HG02973 (cell line): ENCODE data around the gene ADPRH.
"Not testable (repeated sequence)": the region's sequence is repeated elsewhere in the genome, so short reads cannot be mapped to it uniquely, and the experiment has no call there.

Source experiments
- ATAC-seq: cut with Tn5 transposase; IDR thresholded peaks from one replicate; pipeline ENCODE4 v1.9.1; 2021; ENCODE audit warnings: moderate library complexity; ENCODE audit not compliant: unreplicated experiment

ADPRH gene

DNA sequence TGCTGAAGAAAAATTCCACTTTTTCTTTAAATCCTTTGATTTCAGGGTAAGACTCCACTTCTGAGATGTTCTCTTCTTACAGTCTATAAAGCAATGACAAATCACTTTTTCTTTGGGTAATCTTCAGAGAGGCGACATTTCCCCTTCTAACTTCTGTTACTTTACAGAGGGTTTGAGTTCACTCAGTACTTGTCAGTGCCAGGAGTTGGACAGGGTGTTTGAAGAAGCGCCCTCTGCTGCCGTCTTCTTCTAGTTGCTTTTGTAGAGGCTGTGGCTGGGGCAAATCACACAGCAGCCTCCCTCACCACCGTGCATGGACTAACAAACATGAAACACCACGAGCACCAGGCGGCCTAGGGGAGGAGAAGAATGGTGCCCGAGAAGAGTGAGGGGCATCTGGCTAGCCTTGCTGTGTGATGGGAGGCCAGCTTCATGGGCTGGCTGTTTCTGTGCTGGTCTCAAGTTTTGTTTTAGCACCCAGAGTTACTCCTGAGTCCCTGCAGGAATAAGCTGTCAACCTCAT lies 19.8 kb upstream of the ADPRH start, which contains the start of gene CD80:
TSS of gene CD80 (minus strand) at position 174 of the 523 bp plus-strand sequence. CDS start 1,886 bp downstream, outside the sequence.
- peak; percentile 49 for ATAC-seq

DNA sequence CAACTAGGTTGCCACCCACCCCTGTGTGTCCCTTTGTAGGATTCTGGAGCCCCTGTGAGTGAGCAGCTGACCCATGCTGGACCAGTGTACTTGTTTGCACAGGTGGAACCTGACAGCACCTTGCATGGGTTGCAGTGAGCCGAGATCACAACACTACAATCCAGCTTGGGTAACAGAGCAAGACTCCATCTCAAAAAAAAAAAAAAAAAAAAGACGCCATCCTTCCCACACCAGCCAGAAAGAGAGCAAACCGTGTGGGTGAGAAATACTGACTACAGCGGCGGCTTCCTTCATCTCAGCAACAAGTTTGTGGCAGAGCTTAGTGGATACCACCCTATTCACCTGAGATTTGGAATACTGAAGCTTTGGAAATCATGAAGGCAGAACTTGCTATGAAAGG lies 19.1 kb upstream of the ADPRH start:
- ATAC-seq: no peak

DNA sequence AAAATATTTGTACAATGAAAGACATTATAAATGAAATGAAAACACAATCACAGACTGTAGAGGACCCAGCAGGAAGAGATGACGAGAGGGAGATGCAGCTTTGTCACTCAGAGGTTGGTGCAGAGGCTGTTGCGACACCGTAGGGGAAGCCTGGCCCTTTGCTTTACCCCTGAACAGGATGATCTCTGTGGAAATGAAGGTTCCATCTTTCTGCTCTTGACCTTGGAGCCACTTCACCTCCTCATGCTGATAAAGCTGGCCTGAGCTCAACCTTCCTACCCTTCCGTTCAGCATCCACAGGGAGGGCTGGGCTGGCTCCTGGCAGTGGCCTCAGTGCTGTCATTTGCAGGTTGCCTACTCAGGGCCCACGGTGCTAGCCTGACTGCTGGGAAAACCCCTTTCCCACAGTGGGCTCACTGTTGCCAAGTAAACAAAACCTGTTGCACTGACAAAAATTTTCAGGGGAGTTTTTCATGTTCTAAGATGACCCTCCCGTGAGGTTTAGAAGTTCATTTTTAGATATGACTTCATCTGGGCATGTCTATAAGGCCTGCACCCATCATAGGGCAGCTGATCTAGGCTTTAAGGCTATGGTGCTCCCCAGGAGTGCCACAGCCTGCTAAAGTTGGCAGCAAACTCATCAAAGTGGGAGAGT lies 16.9 kb upstream of the ADPRH start:
- ATAC-seq: peak; percentile 75

DNA sequence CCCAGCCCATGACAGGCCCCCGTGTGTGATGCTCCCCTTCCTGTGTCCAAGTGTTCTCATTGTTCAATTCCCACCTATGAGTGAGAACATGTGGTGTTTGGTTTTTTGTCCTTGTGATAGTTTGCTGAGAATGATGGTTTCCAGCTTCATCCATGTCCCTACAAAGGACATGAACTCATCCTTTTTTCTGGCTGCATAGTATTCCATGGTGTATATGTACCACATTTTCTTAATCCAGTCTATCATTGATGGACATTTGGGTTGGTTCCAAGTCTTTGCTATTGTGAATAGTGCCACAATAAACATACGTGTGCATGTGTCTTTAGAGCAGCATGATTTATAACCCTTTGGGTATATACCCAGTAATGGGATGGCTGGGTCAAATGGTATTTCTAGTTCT lies 16.0 kb upstream of the ADPRH start:
- not testable (repeated sequence) for ATAC-seq

DNA sequence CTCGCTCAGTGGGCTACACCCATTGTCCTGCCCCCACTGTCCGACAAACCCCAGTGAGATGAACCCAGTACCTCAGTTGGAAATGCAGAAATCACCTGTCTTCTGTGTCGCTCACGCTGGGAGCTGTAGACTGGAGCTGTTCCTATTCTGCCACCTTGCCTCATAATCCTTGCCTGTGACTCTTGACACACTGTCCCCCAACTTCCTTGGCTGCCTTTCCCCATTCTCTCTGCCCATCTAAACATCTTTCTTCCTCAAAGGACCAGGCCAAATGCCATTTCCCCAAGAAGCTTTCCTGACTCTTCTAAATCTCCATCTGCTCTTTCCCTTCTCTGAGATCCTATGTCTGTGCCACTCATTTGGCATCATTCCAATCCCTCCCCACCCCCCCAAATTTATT lies 10.1 kb upstream of the ADPRH start:
- ATAC-seq: no peak

DNA sequence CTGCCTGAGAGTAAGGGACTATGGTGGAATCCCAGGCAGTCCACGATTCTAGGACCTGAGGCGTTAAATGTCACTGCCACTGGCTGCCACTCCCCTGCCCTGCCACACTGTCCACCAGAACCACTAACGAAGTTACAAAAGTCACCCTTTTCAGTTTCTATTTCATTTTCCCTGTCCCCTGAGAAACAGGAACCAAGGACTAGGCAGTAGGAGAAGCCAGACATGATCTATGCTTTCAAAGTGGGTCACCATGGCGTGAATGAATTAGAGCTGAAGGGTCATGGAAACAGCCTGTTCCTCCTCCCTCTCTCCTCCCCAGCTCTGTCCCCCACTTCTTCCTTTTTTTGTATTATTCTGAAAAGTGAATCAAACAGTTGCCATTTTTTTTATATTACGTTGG lies 9.1 kb upstream of the ADPRH start:
- ATAC-seq: peak; percentile 56

DNA sequence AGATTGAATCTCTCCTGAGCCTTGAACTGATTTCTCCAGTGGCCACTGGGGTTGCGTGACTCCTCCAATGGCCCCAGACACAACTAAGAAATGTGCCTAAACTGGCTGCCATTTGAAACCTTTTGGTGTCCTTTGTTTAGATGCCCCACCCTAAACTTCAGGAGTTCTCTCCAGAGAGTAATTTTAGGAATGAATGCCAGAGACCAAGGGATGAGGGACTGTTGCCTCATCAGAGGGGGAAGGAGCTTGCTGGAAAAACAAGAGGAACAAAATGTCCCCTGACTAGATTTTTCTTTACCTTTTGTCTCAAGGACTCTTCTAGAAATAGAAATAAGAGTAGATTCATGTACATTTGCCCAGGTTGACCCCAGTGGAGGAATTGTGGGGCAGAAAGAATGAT lies 8.1 kb upstream of the ADPRH start:
- ATAC-seq: no peak

DNA sequence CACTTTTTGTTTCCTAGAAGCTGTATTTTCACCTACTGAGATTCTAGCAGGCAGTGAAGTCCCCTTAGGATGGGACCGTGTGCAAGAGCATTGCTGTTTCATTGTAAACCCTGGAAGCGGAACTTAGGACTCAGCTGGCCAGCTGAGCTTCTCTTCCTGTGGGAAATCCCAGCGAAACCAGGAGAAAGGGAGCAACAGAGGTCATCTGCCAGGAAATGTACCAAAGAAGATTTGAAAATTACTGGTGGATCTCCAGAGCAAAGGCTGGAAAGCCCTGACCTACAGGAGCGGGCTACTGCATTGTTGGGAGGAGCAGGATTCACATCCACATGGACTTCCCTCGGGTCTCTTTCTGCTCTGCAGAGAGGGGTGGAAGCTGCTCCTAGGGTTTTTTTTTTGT lies 7.6 kb upstream of the ADPRH start:
- no peak for ATAC-seq

DNA sequence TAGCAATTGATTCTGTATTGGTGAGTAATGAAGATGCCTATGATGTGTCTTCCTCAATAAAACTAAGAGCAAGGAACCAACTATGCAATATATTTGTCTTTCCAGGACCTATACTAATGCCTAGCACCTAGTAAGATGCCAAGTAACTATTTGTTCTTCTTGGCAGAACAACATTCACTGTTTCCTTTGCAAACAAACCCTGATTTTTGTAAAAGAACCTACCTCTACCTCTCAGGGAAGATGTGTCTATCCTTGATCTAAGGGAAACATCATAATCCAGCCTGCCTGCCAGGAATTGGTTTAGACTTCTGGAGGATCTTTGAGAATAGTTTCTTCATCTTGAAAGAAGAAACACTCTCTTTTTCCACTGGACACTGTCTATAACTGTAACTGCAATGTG lies 3.8 kb upstream of the ADPRH start:
- ATAC-seq: no peak

DNA sequence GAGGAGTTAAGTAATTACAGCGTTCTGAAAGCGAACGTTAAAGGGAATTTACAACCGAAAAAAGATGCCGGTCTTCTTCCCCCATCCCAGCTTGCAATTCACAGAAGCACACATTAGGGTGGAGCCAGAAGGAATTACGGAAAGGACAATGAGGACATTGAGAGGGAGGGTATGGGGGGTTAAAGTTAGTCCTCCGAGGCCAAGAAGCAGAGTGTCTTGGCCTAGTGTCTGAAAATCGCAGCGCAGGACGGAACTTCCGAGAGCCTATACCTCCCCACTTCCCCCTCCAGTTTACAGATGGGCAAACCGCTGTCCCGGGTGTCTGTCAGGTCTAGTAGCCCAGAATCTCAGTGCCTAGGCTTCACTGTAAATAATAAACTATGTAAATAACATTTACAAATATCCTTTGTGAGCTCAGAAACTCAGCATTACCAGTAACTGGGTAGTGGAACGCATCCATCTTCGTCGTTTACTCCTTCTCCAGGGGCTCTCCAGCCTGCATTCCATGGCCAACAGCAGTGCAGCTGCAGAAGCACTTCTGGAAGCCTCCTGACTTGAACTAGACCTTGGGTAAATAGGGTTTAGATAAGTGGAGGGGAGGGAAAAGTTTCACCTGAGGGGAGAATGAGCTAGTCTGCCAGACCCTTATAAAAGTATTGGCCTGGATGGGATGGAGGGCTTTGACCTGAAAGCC lies 922 bp downstream of the ADPRH start:
- peak; percentile 78 for ATAC-seq

DNA sequence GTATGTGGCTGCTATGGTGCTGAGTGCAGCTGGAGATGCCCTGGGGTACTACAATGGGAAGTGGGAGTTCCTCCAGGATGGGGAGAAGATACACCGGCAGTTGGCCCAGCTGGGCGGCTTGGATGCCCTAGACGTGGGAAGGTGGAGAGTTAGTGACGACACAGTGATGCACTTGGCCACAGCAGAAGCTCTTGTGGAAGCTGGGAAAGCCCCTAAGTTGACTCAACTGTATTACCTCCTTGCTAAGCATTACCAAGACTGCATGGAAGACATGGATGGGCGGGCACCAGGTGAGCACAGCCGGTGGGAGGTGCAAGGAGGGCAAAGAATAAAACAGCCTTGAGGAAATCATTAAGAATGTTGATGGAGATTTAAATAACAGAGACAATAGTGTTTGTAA lies 2.9 kb downstream of the ADPRH start:
- peak; percentile 28 for ATAC-seq

DNA sequence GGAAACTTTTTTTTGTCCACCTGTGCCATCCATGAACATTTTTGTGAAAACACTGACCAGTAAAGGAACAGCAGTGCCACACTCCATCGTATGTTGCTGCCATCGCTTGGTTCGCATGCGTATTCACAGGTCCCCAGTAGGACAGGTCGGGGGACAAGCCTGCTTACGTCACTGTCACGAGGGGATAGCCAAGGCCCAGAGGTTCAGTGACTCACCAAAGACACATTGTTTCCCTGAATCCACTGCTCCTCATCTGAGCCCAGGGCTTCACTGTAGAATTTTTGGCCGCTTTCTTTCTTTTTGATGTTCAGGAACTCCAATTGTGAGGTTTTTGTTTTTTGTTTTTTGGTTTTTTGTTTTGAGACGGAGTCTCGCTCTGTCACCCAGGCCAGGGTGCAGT lies 5.9 kb downstream of the ADPRH start:
- ATAC-seq: no peak

DNA sequence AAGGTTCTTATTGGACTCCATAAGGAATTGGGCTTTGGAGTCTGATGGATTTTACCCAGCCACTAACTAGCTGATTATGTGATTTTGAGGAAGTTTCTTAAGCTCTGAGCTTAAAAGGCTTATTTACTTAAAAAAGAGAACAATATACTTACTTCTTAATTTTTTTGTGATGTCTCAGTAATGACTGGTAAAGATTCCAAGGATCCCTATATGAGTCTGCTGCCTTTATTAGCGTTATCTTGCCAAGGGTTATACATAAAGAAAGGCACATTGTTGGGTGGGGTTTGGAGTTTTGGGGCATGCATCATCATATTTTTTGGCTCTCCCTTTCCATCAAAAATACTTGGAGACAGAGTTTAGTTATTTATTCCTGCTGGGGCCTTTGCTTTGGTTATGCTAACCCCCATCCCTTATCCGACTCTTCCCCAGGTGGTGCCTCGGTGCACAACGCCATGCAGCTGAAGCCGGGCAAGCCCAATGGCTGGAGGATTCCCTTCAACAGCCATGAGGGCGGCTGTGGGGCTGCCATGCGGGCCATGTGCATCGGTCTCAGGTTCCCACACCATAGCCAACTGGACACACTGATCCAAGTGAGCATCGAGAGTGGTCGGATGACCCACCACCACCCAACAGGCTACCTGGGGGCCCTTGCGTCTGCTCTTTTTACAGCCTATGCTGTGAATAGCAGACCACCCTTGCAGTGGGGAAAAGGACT lies 6.7 kb downstream of the ADPRH start:
- ATAC-seq: no peak

DNA sequence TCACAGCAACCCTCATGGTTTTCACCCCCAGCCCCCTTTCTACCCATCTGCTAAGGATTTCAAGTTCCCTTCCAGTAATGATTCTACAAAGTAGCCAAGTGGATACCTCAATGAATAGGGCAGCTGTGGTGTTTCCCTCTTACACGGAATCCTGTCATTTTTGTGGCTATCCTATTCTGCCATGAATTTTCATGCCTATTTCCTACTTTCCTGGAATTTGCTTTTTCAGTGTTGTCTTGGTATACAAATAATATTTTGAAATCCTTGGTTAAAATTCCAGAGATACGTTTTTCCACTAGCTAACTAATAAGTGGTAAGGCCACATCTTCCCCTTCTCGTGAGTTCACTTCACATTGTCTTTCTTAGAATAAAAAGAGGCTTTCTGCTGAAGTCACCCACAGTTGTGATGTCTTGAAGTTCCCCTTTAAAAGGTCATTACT lies 7.5 kb downstream of the ADPRH start:
- no peak for ATAC-seq

DNA sequence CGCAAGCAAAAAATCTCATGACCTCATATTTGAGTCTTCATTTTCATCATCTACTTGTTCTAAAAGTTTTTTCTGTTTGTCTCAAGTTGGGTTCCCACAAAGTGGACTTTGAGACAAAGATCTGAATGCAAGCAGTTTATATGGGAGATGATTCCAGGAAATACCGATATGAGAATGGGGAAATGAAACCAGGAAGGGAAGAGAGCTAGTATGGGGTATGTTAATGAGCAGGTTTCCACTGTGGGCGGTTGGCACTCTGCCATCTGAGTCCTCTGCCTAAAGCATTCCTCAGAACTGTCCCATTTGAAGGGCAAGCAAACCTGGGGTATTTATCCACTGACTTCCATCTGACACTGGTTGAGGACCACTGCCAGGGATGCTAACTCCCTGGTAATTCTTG lies 8.8 kb downstream of the ADPRH start:
- no peak for ATAC-seq

DNA sequence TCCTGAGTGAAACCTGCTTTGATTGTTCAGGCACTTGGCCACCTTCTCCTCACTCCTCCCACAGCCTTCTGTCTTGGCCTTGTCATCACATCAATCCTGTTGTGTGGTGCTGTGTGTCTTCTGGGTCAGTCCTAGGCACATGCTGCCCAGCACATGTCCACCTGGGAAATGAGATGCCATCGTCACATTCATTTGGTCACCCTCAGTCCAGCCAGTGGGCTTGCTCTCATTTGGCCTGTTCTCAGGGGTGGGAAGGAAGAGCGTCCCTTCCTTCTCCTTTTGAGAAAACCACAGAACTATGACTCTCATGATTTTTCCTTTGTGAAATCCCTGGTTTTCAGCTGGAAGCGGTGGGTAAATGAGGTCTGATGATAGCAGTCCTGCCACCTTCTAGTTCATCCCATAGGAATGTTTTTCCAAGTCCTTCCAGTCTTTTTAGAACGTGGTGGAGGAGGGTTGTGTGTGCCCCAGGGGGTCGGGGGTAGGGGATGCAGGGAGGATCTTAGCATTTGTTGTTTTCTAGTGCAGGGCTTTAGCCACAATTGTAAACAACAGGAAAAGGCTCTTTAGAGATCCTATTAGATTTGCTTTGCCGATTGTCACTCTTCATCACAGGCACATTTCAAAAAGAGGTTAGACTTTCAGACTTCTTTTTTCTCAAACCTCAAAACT lies 9.9 kb downstream of the ADPRH start:
- no peak for ATAC-seq

DNA sequence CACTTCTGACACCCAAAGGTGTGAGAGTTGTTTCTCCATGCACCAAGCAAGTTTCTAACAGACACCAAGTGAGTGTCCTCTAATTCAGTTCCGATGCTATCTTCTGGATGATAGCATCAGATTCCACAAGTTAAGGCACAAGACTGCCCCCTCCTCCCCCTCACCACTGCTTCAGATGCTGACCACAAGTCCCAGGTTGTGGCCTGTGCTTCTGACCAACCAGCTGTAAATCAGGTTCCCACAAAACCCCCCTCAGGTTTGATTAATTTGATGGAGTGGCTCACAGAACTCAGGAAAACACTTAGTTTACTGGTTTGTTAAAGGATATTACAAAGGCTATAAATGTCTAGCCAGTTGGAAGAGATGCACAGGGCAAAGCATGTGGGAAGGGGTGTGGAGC lies 11.4 kb downstream of the ADPRH start:
- ATAC-seq: no peak

DNA sequence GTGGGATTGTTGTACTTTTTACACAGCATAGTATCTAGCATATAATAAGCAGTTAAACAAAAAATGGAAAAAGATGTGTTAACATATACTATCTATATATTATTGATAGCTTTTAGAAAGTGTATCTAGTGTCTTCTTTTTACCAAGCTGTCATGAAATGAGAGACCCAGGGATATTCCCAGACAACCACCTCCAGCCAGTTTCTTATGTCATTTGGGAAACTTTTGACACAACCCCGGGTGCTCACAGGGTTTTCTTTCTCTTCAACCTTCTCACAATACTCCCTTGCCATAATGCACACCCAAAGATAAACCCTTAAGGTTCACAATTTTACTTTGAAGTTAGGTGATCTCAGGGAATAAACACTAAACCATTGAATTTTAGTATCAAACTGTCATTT lies 13.6 kb downstream of the ADPRH start:
- ATAC-seq: no peak

DNA sequence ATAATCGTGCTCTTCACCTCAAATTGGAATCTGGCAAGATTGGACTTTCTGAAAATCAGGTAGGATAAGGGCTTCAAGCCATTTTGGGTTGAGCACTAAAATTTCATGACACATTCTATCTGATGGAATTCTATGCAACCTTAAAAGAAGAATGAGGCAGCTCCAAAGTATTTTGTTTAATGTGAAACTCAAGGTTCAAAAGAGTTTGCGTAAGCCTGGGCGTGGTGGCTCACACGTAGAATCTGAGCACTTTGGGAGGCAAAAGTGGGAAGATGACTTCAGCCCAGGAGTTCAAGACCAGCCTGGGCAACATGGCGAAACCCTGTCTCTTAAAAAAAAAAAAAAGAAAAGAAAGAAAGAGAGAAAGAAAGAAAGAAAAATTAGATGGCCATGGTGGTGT lies 14.8 kb downstream of the ADPRH start:
- ATAC-seq: no peak

DNA sequence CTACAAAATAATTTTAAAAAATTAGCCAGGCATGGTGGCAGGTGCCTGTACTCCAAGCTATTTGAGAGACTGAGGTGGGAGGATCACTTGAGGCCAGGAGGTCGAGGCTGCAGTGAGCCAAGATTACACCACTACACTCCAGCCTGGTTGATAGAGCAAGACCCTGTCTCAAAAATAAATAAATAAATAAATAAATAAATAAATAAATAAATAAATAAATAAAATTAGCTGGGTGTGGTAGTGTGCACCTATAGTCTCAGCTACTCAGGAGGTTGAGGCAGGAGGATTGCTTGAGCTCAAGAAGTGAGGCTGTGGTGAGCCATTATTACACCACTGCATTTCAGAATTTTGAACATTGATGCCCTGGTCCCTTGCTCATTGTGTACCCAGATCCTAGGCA lies 15.6 kb downstream of the ADPRH start:
- ATAC-seq: not testable (repeated sequence)

DNA sequence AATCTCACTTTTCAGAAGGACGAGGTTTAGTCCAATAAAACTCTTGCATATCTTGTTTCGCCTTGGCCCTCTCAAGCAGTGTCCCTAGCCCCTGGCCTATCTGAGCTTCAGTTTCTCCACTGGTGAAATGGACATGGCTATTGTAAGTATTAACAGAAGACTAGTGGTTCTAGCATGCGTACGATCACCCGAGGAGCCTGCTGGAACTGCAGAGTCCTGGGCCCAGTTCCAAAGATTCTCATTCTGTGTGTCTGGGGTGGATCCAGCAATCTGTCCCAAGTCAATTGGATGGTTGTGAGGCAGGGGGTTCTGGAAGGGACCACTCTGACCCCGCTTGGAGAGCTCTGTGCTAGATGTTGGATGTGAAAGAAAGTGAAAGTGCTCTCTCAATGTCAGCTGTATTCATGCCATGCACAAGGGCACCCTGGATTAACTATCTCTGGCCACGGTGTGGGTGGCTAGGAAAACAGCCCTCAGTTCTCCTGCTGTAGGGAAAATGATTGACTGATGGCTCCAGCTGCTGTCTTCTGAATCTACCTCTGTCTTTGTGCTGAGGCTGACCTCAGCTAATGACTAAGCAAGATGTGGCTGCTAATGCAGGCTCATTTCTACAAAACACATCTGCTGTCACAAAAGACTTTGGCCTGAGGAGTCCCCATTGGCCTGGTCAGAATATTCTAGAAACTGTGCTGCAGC lies 16.5 kb downstream of the ADPRH start:
- no peak for ATAC-seq
